Tibial nerve (tissue), 4 donors: Measurements from ENCODE around the gene IFITM2. TPM values are rescaled to one million over a fixed set of nuclear protein-coding genes. Genes with fewer than 3 reads are reported as not detected.

ENCODE experiments used
- DNase-seq, 2 donors: peaks; one replicate each; pipeline ENCODE4 v3.0.0-alpha.2; 2019; ENCODE audit warnings: low spot score in 2 of 2
- H3K27ac ChIP-seq, 4 donors: fragments of 200-600 bp; sonication (generic) in 3 of 4; one replicate each; pipeline ENCODE4 v1.5.1; 2017 to 2019; ENCODE audit warnings: mild to moderate bottlenecking in 1 of 4
- H3K27me3 ChIP-seq, 2 donors: fragments of 200-600 bp; sonication (generic) in 1 of 2; one replicate each; pipeline versions ENCODE4 v1.5.1 to v1.6.0; 2017 to 2019
- H3K36me3 ChIP-seq, 3 donors: fragments of 200-600 bp; sonication (generic); one replicate each; pipeline ENCODE4 v1.5.1; 2018 to 2019
- H3K4me1 ChIP-seq, 4 donors: fragments of 200-600 bp; sonication (generic) in 3 of 4; one replicate each; pipeline ENCODE4 v1.5.1; 2017 to 2019
- H3K4me3 ChIP-seq, 4 donors: fragments of 200-600 bp; sonication (generic) in 3 of 4; one replicate each; pipeline ENCODE4 v1.5.1; 2017 to 2019; ENCODE audit warnings: mild to moderate bottlenecking in 1 of 4, moderate library complexity in 1 of 4
- H3K9me3 ChIP-seq, 4 donors: fragments of 200-600 bp; sonication (generic) in 3 of 4; one replicate each; pipeline ENCODE4 v1.5.1; 2017 to 2019
- EP300 ChIP-seq, 2 donors: sonication (generic); formaldehyde crosslinking; IDR thresholded peaks; one replicate each; pipeline ENCODE4 v1.6.1; 2017; ENCODE audit warnings: antibody characterized with exemption in 2 of 2, mild to moderate bottlenecking in 1 of 2
- POLR2A ChIP-seq, 2 donors: fragments of 450-650 bp; IDR thresholded peaks; one replicate each; pipeline ENCODE4 v1.6.1; 2017; ENCODE audit warnings: antibody characterized with exemption in 2 of 2, mild to moderate bottlenecking in 2 of 2, moderate library complexity in 2 of 2
- WGBS, 2 donors: methylation state at CpG; one replicate each; pipeline ENCODE4 v1.1.5; 2018; 5-methylcytosine and 5-hydroxymethylcytosine counted together
- total RNA-seq, 4 donors: library from RNA; depleted of rRNA; stranded (reverse); fragments of >200 nt; gene quantifications; one replicate each; pipeline ENCODE4 v1.1.0, GENCODE V29; 2016
- TF ChIP-seq, protein P1 (sequence below), 5 experiments: fragments of 200-600 bp in 3 of 5; fragments of 450-650 bp in 2 of 5; sonication (generic) in 3 of 5; IDR thresholded peaks; one replicate each; pipeline ENCODE4 v1.5.1; 2016 to 2019; ENCODE audit warnings: antibody characterized with exemption in 5 of 5, mild to moderate bottlenecking in 3 of 5, moderate library complexity in 2 of 5

The IFITM2 gene
- total RNA-seq, 4 donors from 2014 or later, result 258 to 624 (median 292) TPM

- H3K27ac ChIP-seq, result peak overlapping the region; percentile 70 to 94 (median 81)
- peaks cover 0 to 55% (median 23%) of the 10 kb centered on the region in 4 donors for H3K4me1 ChIP-seq
- H3K4me3 ChIP-seq, result no peak overlapping the region
- H3K36me3 ChIP-seq, result no peaks in the 10 kb centered on the region
- H3K27me3 ChIP-seq, result no peaks in the 10 kb centered on the region
- H3K9me3 ChIP-seq, result no peaks in the 10 kb centered on the region
- no peak for DNase-seq
- TF ChIP-seq POLR2A (IDR thresholded peaks at IDR 0.05) (peak in 1 of 2 donors; percentile 24), EP300 (IDR thresholded peaks at IDR 0.05) (peak; percentile 44 to 81)
- TF ChIP-seq, protein P1, sequence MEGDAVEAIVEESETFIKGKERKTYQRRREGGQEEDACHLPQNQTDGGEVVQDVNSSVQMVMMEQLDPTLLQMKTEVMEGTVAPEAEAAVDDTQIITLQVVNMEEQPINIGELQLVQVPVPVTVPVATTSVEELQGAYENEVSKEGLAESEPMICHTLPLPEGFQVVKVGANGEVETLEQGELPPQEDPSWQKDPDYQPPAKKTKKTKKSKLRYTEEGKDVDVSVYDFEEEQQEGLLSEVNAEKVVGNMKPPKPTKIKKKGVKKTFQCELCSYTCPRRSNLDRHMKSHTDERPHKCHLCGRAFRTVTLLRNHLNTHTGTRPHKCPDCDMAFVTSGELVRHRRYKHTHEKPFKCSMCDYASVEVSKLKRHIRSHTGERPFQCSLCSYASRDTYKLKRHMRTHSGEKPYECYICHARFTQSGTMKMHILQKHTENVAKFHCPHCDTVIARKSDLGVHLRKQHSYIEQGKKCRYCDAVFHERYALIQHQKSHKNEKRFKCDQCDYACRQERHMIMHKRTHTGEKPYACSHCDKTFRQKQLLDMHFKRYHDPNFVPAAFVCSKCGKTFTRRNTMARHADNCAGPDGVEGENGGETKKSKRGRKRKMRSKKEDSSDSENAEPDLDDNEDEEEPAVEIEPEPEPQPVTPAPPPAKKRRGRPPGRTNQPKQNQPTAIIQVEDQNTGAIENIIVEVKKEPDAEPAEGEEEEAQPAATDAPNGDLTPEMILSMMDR (IDR thresholded peaks at IDR 0.05), result peak in 1 of 5 experiments; percentile 8
- WGBS, 2 donors, result 31 to 34% methylated on average over 14 to 15 of the region's 15 CpGs
Measured at GRCh38 chr11:335779-336658, 28.4 kb downstream of the IFITM2 start.

DNA sequence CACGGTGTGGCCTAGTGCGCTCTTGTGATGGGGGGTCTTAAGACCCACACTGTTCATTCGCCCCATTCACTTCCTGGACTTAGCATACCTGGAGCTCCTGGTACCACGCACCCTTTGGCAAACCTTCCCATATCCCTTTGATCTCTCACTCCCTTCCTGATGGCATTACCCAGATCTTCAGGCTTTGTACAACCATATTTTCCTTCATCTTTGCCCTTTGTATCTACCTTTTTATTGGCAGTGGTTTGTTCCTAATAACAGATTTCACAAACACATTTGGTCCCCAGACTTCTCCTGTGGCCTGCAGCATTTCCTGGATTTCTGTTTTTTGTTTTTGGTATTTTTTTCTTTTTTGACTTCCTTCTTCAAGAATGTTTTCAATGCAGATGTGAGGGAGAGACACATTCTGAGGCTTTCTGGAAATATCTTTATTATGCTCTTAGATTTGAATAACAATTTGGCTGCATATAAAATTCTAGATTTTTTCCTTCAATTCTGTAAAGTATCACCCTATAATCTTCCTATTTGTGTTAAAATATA, 29.1 kb downstream of the IFITM2 start:
- no peak for DNase-seq
- Histone ChIP-seq H3K9me3 (no peaks in the 10 kb centered on the region), H3K27ac (peak overlapping the region; percentile 70 to 94 (median 81)), H3K4me3 (no peak overlapping the region), H3K36me3 (no peaks in the 10 kb centered on the region), H3K4me1 (peaks cover 0 to 61% (median 23%) of the 10 kb centered on the region in 4 donors), H3K27me3 (no peaks in the 10 kb centered on the region)
- 81 to 85% methylated on average over 4 of the region's 4 CpGs for WGBS, 2 donors
- TF ChIP-seq POLR2A (IDR thresholded peaks at IDR 0.05) (no peak), EP300 (IDR thresholded peaks at IDR 0.05) (no peak)
- TF ChIP-seq, protein P1 (IDR thresholded peaks at IDR 0.05), result no peak

- Histone ChIP-seq H3K36me3 (no peaks in the 10 kb centered on the region), H3K27ac (peak overlapping the region in 2 of 4 donors; percentile 89 to 94), H3K27me3 (no peaks in the 10 kb centered on the region), H3K4me1 (peaks cover 0 to 69% (median 27%) of the 10 kb centered on the region in 4 donors), H3K4me3 (no peak overlapping the region), H3K9me3 (no peaks in the 10 kb centered on the region)
- WGBS, 2 donors, result 91 to 96% methylated on average over 6 of the region's 6 CpGs
- DNase-seq, result no peak
- TF ChIP-seq POLR2A (IDR thresholded peaks at IDR 0.05), result no peak
- TF ChIP-seq EP300 (IDR thresholded peaks at IDR 0.05), result no peak
- TF ChIP-seq, protein P1 (IDR thresholded peaks at IDR 0.05), result no peak
Measured at GRCh38 chr11:337711-338110, 30.1 kb downstream of the IFITM2 start.

GRCh38 chr11:339963-340362, 32.3 kb downstream of the IFITM2 start:
- no peak for DNase-seq
- WGBS, 2 donors, result 89 to 93% methylated on average over 2 of the region's 2 CpGs
- Histone ChIP-seq H3K27me3 (no peaks in the 10 kb centered on the region), H3K4me3 (no peak overlapping the region), H3K36me3 (no peaks in the 10 kb centered on the region), H3K4me1 (peaks cover 0 to 60% (median 23%) of the 10 kb centered on the region in 4 donors), H3K27ac (peak overlapping the region in 1 of 4 donors; percentile 80), H3K9me3 (no peaks in the 10 kb centered on the region)
- no peak for TF ChIP-seq POLR2A (IDR thresholded peaks at IDR 0.05)
- TF ChIP-seq, protein P1 (IDR thresholded peaks at IDR 0.05), result no peak
